Ishikawa (cell line): Measurements from ENCODE around the gene RBFOX1.

ENCODE experiments used
- CEBPB ChIP-seq: IDR thresholded peaks from 2 replicates; pipeline ENCODE4 v1.6.1; 2012
- CREB1 ChIP-seq: IDR thresholded peaks from 2 replicates; pipeline ENCODE4 v1.6.1; 2012; ENCODE audit warnings: low read depth
- EGR1 ChIP-seq: IDR thresholded peaks from 2 replicates; pipeline ENCODE4 v1.6.1; 2012
- EP300 ChIP-seq: IDR thresholded peaks from 2 replicates; pipeline ENCODE4 v1.6.1; 2012; ENCODE audit warnings: borderline replicate concordance
- FOXM1 ChIP-seq: IDR thresholded peaks from 2 replicates; pipeline ENCODE4 v1.6.1; 2012; ENCODE audit warnings: low read depth, borderline replicate concordance
- NFIC ChIP-seq: IDR thresholded peaks from 2 replicates; pipeline ENCODE4 v1.6.1; 2012
- RAD21 ChIP-seq: IDR thresholded peaks from 2 replicates; pipeline ENCODE4 v1.6.1; 2012; ENCODE audit warnings: low read depth
- TAF1 ChIP-seq: IDR thresholded peaks from 2 replicates; pipeline ENCODE4 v1.6.1; 2012; ENCODE audit warnings: low read depth, mild to moderate bottlenecking
- TCF12 ChIP-seq: IDR thresholded peaks from 2 replicates; pipeline ENCODE4 v1.6.1; 2012; ENCODE audit warnings: low read depth
- TEAD4 ChIP-seq: IDR thresholded peaks from 2 replicates; pipeline ENCODE4 v1.6.1; 2012
- YY1 ChIP-seq: IDR thresholded peaks from 2 replicates; pipeline ENCODE4 v1.6.1; 2012; ENCODE audit warnings: low read depth
- ZBTB7A ChIP-seq: IDR thresholded peaks from 2 replicates; pipeline ENCODE4 v1.6.1; 2012; ENCODE audit warnings: low read depth
- TF ChIP-seq, protein P1 (sequence below): IDR thresholded peaks from 2 replicates; pipeline ENCODE4 v1.6.1; 2012; ENCODE audit warnings: low read depth, mild to moderate bottlenecking
- TF ChIP-seq, protein P2 (sequence below): IDR thresholded peaks from 2 replicates; pipeline ENCODE4 v1.6.1; 2012
- TF ChIP-seq, protein P3 (sequence below): IDR thresholded peaks from 2 replicates; pipeline ENCODE4 v1.6.1; 2012

RBFOX1 gene

DNA sequence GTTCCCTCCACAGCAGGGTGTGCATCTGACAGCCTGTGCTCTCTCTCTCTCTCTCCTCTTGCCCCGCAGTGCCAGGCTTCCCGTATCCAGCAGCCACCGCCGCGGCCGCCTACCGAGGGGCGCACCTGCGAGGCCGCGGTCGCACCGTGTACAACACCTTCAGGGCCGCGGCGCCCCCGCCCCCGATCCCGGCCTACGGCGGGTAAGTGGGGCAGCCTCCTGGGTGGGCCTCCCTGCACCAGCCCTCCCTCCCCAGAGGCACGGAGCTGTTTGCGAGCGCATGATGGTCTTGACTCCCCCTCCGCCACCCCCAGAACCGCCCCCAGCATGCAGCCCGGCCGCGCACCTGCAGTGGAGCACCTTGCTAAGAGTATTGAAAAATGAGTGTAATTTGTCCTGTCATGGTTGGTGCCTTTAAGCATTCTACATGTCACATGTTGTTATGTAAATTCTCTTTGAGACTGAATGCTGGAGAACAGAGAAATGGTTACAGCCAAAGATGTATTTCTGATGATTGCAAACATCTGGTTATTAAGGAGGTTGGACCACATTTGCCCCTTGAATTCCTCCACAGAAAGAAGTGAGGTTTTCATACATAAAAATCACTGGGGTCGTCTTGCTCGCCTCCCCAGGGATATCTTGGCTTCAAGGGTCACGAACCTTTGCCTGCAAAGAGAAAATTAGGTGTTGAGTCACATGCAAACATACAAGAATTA is 321.3 kb downstream of the RBFOX1 start:
- TF ChIP-seq NFIC (no peak), EP300 (no peak), TCF12 (no peak), YY1 (no peak), FOXM1 (no peak)
- TF ChIP-seq, protein P1, sequence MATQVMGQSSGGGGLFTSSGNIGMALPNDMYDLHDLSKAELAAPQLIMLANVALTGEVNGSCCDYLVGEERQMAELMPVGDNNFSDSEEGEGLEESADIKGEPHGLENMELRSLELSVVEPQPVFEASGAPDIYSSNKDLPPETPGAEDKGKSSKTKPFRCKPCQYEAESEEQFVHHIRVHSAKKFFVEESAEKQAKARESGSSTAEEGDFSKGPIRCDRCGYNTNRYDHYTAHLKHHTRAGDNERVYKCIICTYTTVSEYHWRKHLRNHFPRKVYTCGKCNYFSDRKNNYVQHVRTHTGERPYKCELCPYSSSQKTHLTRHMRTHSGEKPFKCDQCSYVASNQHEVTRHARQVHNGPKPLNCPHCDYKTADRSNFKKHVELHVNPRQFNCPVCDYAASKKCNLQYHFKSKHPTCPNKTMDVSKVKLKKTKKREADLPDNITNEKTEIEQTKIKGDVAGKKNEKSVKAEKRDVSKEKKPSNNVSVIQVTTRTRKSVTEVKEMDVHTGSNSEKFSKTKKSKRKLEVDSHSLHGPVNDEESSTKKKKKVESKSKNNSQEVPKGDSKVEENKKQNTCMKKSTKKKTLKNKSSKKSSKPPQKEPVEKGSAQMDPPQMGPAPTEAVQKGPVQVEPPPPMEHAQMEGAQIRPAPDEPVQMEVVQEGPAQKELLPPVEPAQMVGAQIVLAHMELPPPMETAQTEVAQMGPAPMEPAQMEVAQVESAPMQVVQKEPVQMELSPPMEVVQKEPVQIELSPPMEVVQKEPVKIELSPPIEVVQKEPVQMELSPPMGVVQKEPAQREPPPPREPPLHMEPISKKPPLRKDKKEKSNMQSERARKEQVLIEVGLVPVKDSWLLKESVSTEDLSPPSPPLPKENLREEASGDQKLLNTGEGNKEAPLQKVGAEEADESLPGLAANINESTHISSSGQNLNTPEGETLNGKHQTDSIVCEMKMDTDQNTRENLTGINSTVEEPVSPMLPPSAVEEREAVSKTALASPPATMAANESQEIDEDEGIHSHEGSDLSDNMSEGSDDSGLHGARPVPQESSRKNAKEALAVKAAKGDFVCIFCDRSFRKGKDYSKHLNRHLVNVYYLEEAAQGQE: no peak

DNA sequence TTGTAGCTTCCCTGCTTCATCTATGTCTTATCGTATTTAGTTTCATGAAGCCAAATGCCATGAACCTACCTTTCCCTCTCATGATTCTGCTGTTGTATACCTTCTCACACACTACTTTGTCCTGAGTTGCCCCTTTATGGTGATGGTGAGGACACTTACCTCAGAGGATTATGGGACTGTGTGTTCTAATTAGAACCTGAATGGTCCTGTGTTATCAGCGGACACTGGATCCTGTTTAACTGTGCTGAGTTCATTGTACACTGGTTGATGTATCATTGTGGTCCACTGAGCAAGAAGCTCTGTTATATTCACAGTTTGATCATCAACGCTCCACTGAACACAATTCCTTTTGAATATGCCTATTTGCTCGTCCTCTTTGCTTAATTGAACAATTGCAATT is 343.0 kb downstream of the RBFOX1 start:
- TF ChIP-seq ZBTB7A (no peak), RAD21 (no peak), CEBPB (no peak), EGR1 (no peak), NFIC (no peak), FOXM1 (no peak), EP300 (no peak), TEAD4 (no peak), CREB1 (no peak), TAF1 (no peak), YY1 (no peak), TCF12 (no peak)
- TF ChIP-seq, protein P2, sequence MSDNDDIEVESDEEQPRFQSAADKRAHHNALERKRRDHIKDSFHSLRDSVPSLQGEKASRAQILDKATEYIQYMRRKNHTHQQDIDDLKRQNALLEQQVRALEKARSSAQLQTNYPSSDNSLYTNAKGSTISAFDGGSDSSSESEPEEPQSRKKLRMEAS: no peak
- TF ChIP-seq, protein P3, sequence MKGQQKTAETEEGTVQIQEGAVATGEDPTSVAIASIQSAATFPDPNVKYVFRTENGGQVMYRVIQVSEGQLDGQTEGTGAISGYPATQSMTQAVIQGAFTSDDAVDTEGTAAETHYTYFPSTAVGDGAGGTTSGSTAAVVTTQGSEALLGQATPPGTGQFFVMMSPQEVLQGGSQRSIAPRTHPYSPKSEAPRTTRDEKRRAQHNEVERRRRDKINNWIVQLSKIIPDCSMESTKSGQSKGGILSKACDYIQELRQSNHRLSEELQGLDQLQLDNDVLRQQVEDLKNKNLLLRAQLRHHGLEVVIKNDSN: no peak
- TF ChIP-seq, protein P1: no peak

DNA sequence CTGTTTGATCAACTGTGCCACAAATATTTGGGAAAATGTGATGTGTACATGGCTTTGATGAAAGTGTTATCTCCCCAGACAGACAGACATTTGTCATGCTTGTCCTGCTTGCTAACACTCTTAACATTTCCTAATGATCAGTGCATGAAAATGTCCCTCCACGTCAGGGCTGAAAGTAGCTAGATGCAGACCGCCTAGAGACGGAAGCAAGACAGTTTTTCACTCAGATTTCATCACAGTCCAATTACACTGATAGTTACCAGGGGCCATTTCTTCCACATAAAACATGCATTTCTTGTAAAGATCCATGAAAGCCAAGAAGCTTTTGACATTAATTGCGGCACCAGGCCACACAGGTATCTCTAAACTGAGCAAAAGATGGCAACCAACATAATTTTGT is 347.7 kb downstream of the RBFOX1 start:
- TF ChIP-seq, protein P2: no peak
- TF ChIP-seq NFIC (no peak), EGR1 (no peak), CREB1 (no peak), RAD21 (no peak), EP300 (no peak), TAF1 (no peak), TCF12 (no peak)

DNA sequence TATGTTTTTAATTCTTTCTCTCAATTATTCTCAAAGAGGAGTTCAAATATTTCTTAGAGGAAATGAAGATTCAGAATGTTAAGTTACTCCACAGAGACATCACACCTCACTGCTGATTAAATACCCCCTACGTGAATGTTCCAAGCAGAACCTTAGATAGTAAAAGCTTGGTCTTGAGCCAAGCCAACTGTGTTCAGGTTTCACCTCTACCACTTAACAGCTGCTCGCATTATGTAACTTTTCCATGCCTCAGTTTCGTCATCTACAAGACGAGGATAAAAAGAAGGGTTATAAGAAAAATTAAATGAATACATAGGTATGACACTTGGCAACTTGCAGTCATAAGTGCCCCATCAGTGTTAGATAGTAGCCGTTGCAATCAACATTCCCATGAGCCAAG is 356.2 kb downstream of the RBFOX1 start:
- TF ChIP-seq, protein P1: no peak
- TF ChIP-seq YY1 (no peak), TEAD4 (no peak)

DNA sequence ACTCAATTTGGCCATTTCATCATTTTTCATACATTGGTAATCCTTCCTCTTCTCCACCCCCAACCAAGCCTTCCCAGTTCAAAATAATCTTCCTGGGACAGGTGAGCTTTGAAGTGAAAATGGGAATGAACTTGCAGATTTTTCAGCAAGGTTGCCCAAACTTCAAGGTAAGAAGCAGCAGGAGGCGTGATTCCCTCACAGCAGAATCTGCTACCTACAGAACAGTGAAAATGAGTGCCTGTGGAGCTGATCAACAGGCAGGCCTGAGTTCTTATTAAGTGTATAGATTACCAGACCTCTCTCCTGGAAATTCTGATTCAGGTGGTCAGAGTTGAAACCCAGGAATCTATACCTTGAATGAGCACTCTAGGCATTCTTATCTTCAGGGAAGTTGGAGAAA is 356.6 kb downstream of the RBFOX1 start:
- TF ChIP-seq, protein P3: no peak
- TF ChIP-seq TEAD4 (no peak), EGR1 (no peak), ZBTB7A (no peak), CREB1 (no peak), YY1 (no peak), TAF1 (no peak), TCF12 (no peak)
- TF ChIP-seq, protein P1: no peak
